ENCODE data around the gene HPRT1. TPM values are rescaled to one million over a fixed set of nuclear protein-coding genes. Genes with fewer than 3 reads are reported as not detected.

The HPRT1 gene
- total and polyA plus RNA-seq, 10 donors, result 14.9 to 46.0 (median 25.0) TPM

- no peak for DNase-seq
- intact Hi-C loops (cut with DNase I; ENCODE audit: low total_unique reads), result no loop called here
- H3K36me3 ChIP-seq, result peaks cover 0 to 3% (median 0%) of the 10 kb centered on the region in 6 donors
- no peaks in the 10 kb centered on the region for H3K9me3 ChIP-seq
- TF ChIP-seq POLR2A (IDR thresholded peaks at IDR 0.05) (no peak), POLR2AphosphoS5 (IDR thresholded peaks at IDR 0.05) (no peak)
- H3K27ac ChIP-seq, result no peak overlapping the region
- no peaks in the 10 kb centered on the region for H3K27me3 ChIP-seq (replicated peaks in 1 of 7)
- H3K4me3 ChIP-seq, result no peak overlapping the region
- WGBS, 5 donors, result 61 to 100% (median 93%) methylated on average over 1 of the region's 1 CpG
- H3K4me1 ChIP-seq, result no peaks in the 10 kb centered on the region
Observed at GRCh38 chrX:134470013-134470412, 10.0 kb downstream of the HPRT1 start.

- WGBS, 5 donors, result 80 to 96% (median 92%) methylated on average over 6 of the region's 6 CpGs
Observed at GRCh38 chrX:134472041-134472440, 12.1 kb downstream of the HPRT1 start.

DNA sequence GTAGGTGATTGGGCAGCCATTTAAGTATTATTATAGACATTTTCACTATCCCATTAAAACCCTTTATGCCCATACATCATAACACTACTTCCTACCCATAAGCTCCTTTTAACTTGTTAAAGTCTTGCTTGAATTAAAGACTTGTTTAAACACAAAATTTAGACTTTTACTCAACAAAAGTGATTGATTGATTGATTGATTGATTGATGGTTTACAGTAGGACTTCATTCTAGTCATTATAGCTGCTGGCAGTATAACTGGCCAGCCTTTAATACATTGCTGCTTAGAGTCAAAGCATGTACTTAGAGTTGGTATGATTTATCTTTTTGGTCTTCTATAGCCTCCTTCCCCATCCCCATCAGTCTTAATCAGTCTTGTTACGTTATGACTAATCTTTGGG is 16.3 kb downstream of the HPRT1 start:
- DNase-seq, result no peak
- WGBS, 5 donors, result 78 to 95% (median 93%) methylated on average over 1 of the region's 1 CpG
- intact Hi-C loops (cut with DNase I; ENCODE audit: low total_unique reads), result no loop called here
- H3K4me3 ChIP-seq, result no peak overlapping the region
- no peaks in the 10 kb centered on the region for H3K27me3 ChIP-seq (replicated peaks in 1 of 7)
- H3K27ac ChIP-seq, result no peak overlapping the region
- TF ChIP-seq POLR2AphosphoS5 (IDR thresholded peaks at IDR 0.05), result no peak
- no peak for TF ChIP-seq POLR2A (IDR thresholded peaks at IDR 0.05)
- TF ChIP-seq, protein P1, sequence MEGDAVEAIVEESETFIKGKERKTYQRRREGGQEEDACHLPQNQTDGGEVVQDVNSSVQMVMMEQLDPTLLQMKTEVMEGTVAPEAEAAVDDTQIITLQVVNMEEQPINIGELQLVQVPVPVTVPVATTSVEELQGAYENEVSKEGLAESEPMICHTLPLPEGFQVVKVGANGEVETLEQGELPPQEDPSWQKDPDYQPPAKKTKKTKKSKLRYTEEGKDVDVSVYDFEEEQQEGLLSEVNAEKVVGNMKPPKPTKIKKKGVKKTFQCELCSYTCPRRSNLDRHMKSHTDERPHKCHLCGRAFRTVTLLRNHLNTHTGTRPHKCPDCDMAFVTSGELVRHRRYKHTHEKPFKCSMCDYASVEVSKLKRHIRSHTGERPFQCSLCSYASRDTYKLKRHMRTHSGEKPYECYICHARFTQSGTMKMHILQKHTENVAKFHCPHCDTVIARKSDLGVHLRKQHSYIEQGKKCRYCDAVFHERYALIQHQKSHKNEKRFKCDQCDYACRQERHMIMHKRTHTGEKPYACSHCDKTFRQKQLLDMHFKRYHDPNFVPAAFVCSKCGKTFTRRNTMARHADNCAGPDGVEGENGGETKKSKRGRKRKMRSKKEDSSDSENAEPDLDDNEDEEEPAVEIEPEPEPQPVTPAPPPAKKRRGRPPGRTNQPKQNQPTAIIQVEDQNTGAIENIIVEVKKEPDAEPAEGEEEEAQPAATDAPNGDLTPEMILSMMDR (IDR thresholded peaks at IDR 0.05 in 8 of 11, conservative IDR thresholded peaks at IDR 0.05 in 3 of 11), result no peak
- peaks cover 0 to 28% (median 4%) of the 10 kb centered on the region in 6 donors for H3K36me3 ChIP-seq
- no peaks in the 10 kb centered on the region for H3K4me1 ChIP-seq
- no peaks in the 10 kb centered on the region for H3K9me3 ChIP-seq

More at GRCh38 chrX:134472041-134472440, 12.1 kb downstream of the HPRT1 start:
- Histone ChIP-seq H3K27ac (no peak overlapping the region), H3K27me3 (replicated peaks in 1 of 7) (no peaks in the 10 kb centered on the region), H3K4me3 (no peak overlapping the region), H3K9me3 (no peaks in the 10 kb centered on the region), H3K4me1 (no peaks in the 10 kb centered on the region), H3K36me3 (peaks cover 0 to 18% (median 0%) of the 10 kb centered on the region in 6 donors)
- no peak for DNase-seq
- TF ChIP-seq, protein P1 (IDR thresholded peaks at IDR 0.05 in 8 of 11, conservative IDR thresholded peaks at IDR 0.05 in 3 of 11), result no peak
- TF ChIP-seq POLR2AphosphoS5 (IDR thresholded peaks at IDR 0.05) (no peak), POLR2A (IDR thresholded peaks at IDR 0.05) (no peak)
- intact Hi-C loops (cut with DNase I; ENCODE audit: low total_unique reads), result no loop called here

- Histone ChIP-seq H3K9me3 (no peaks in the 10 kb centered on the region), H3K36me3 (peaks cover 0 to 28% (median 4%) of the 10 kb centered on the region in 6 donors), H3K27me3 (replicated peaks in 1 of 7) (no peaks in the 10 kb centered on the region), H3K4me1 (no peaks in the 10 kb centered on the region), H3K27ac (no peak overlapping the region), H3K4me3 (no peak overlapping the region)
- TF ChIP-seq POLR2AphosphoS5 (IDR thresholded peaks at IDR 0.05), result no peak
- TF ChIP-seq POLR2A (IDR thresholded peaks at IDR 0.05), result no peak
- TF ChIP-seq, protein P1 (IDR thresholded peaks at IDR 0.05 in 8 of 11, conservative IDR thresholded peaks at IDR 0.05 in 3 of 11), result no peak
- 81 to 98% (median 96%) methylated on average over 4 of the region's 4 CpGs for WGBS, 5 donors
- intact Hi-C loops (cut with DNase I; ENCODE audit: low total_unique reads), result no loop called here
- no peak for DNase-seq
Observed at GRCh38 chrX:134478374-134478773, 18.4 kb downstream of the HPRT1 start.

- WGBS, 5 donors, result 72 to 94% (median 83%) methylated on average over 1 of the region's 1 CpG
- Histone ChIP-seq H3K4me3 (no peak overlapping the region), H3K9me3 (no peaks in the 10 kb centered on the region), H3K27me3 (replicated peaks in 1 of 7) (no peaks in the 10 kb centered on the region), H3K36me3 (peaks cover 0 to 28% (median 4%) of the 10 kb centered on the region in 6 donors), H3K27ac (no peak overlapping the region), H3K4me1 (no peaks in the 10 kb centered on the region)
- intact Hi-C loops (cut with DNase I; ENCODE audit: low total_unique reads), result no loop called here
- TF ChIP-seq POLR2AphosphoS5 (IDR thresholded peaks at IDR 0.05) (no peak), POLR2A (IDR thresholded peaks at IDR 0.05) (no peak)
- TF ChIP-seq, protein P1 (IDR thresholded peaks at IDR 0.05 in 8 of 11, conservative IDR thresholded peaks at IDR 0.05 in 3 of 11), result no peak
- no peak for DNase-seq
Observed at GRCh38 chrX:134480061-134480460, 20.1 kb downstream of the HPRT1 start.
